H1 (cell line): ENCODE data around the gene NOL8. TPM values are rescaled to one million over a fixed set of nuclear protein-coding genes. Genes with fewer than 3 reads are reported as not detected.

Experiments
- CTCF ChIA-PET: fragments of 300-600 bp; sonication (Branson Sonifier 250); formaldehyde crosslinking; loops from one replicate; lab custom pipeline; 2021; ENCODE audit not compliant: partially characterized antibody; lab: Charles Lee
- POLR2A ChIA-PET: fragments of 300-600 bp; sonication (Branson Sonifier 250); formaldehyde crosslinking; loops from one replicate; lab custom pipeline; 2021; ENCODE audit warnings: inconsistent platforms; ENCODE audit not compliant: partially characterized antibody; lab: Charles Lee
- DNase-seq, 2 experiments: peaks; one replicate each; pipeline versions ENCODE4 v3.0.0 to v3.0.0-alpha.2; 2010 to 2022; ENCODE audit warnings: low spot score in 2 of 2, low read depth in 1 of 2, mixed read lengths in 1 of 2
- FAIRE-seq: peaks from 2 replicates; lab custom pipeline; 2011; peaks lifted over from hg19 to GRCh38; lab: Jason Lieb, UNC
- H2AFZ ChIP-seq: 2 replicates; pipeline ENCODE4 v1.8.1; 2012; ENCODE audit warnings: low read length, inconsistent platforms
- H2AK5ac ChIP-seq: 2 replicates; pipeline ENCODE4 v1.6.1; 2013; ENCODE audit warnings: low read depth, low read length
- H2BK120ac ChIP-seq: replicated peaks from 2 replicates; pipeline ENCODE3; 2013; ENCODE audit warnings: low read depth, low read length, inconsistent platforms
- H2BK12ac ChIP-seq: 2 replicates; pipeline ENCODE4 v1.6.1; 2013; ENCODE audit warnings: low read depth, low read length
- H2BK15ac ChIP-seq: 2 replicates; pipeline ENCODE4 v1.6.1; 2013; ENCODE audit warnings: low read length
- H2BK20ac ChIP-seq: 2 replicates; pipeline ENCODE4 v1.6.1; 2013; ENCODE audit warnings: low read length
- H2BK5ac ChIP-seq: 2 replicates; pipeline ENCODE4 v1.6.1; 2013; ENCODE audit warnings: low read depth, low read length
- H3K14ac ChIP-seq: 2 replicates; pipeline ENCODE4 v1.6.1; 2013; ENCODE audit warnings: inconsistent platforms; ENCODE audit not compliant: insufficient read length
- H3K18ac ChIP-seq: 2 replicates; pipeline ENCODE4 v1.6.1; 2013; ENCODE audit warnings: low read length; ENCODE audit errors: extremely low read depth
- H3K23ac ChIP-seq: 2 replicates; pipeline ENCODE4 v1.6.1; 2013; ENCODE audit warnings: inconsistent platforms; ENCODE audit not compliant: insufficient read length
- H3K23me2 ChIP-seq: 2 replicates; pipeline ENCODE4 v1.6.1; 2013; ENCODE audit warnings: low read depth, low read length
- H3K27ac ChIP-seq: 2 replicates; pipeline ENCODE4 v1.6.1; 2011; ENCODE audit warnings: low read depth, low read length, inconsistent platforms
- H3K27me3 ChIP-seq, 4 experiments: replicated peaks in 1 of 4; 1 replicate in 1 of 4; 2 replicates in 3 of 4; pipeline versions ENCODE4 v1.6.1 to v1.8.1; 2011 to 2013; ENCODE audit warnings: low read length in 3 of 4, mild to moderate bottlenecking in 3 of 4, inconsistent platforms in 2 of 4, mixed read lengths in 2 of 4, moderate library complexity in 1 of 4; ENCODE audit not compliant: control insufficient read depth in 3 of 4, insufficient read depth in 3 of 4; ENCODE audit errors: extremely low read depth in 1 of 4
- H3K36me3 ChIP-seq, 4 experiments: 2 replicates each; pipeline versions ENCODE4 v1.6.1 to v1.8.1; 2011 to 2013; ENCODE audit warnings: mild to moderate bottlenecking in 4 of 4, low read length in 3 of 4, moderate library complexity in 2 of 4, control low read depth in 1 of 4, inconsistent platforms in 1 of 4; ENCODE audit not compliant: insufficient read depth in 4 of 4, control insufficient read depth in 2 of 4
- H3K4ac ChIP-seq: replicated peaks from 2 replicates; pipeline ENCODE3; 2013; ENCODE audit warnings: low read length, low read depth, mixed read lengths, inconsistent platforms; ENCODE audit not compliant: insufficient read length
- H3K4me1 ChIP-seq, 4 experiments: replicated peaks in 1 of 4; 1 replicate in 1 of 4; 2 replicates in 3 of 4; pipeline versions ENCODE4 v1.6.1 to v1.8.1; 2011 to 2013; ENCODE audit warnings: low read length in 3 of 4, inconsistent platforms in 2 of 4, mixed read lengths in 1 of 4; ENCODE audit not compliant: insufficient read depth in 4 of 4, control insufficient read depth in 3 of 4
- H3K4me2 ChIP-seq, 2 experiments: 2 replicates each; pipeline versions ENCODE4 v1.6.1 to v1.8.1; 2011 to 2013; ENCODE audit warnings: low read depth in 2 of 2, low read length in 2 of 2, control low read depth in 1 of 2, inconsistent platforms in 1 of 2, mild to moderate bottlenecking in 1 of 2; ENCODE audit not compliant: insufficient read depth in 1 of 2
- H3K4me3 ChIP-seq, 4 experiments: fragments of 200-600, 300-600 bp in 1 of 4; sonication (generic), shearing (Covaris generic), sonication (Bioruptor Twin) in 1 of 4; 2 replicates each; pipeline versions ENCODE4 v1.5.1 to v1.8.1; 2011 to 2016; ENCODE audit warnings: low read length in 4 of 4, low read depth in 3 of 4, control low read depth in 2 of 4, inconsistent platforms in 2 of 4, mild to moderate bottlenecking in 2 of 4, mixed read lengths in 1 of 4, moderate library complexity in 1 of 4; ENCODE audit not compliant: insufficient read depth in 2 of 4; ENCODE audit errors: extremely low read depth in 1 of 4
- H3K56ac ChIP-seq: replicated peaks from 2 replicates; pipeline ENCODE3; 2013; ENCODE audit warnings: low read depth, mild to moderate bottlenecking, mixed read lengths, low read length, inconsistent platforms; ENCODE audit not compliant: insufficient read length
- H3K79me1 ChIP-seq: 2 replicates; pipeline ENCODE4 v1.6.1; 2013; ENCODE audit warnings: low read depth, low read length, control low read depth
- H3K79me2 ChIP-seq, 2 experiments: 2 replicates each; pipeline versions ENCODE4 v1.6.1 to v1.8.1; 2012 to 2013; ENCODE audit warnings: low read length in 2 of 2, mild to moderate bottlenecking in 2 of 2, inconsistent platforms in 1 of 2; ENCODE audit not compliant: insufficient read depth in 2 of 2, control insufficient read depth in 1 of 2
- H3K9ac ChIP-seq, 4 experiments: replicated peaks in 1 of 4; 1 replicate in 1 of 4; 2 replicates in 3 of 4; pipeline versions ENCODE4 v1.6.1 to v1.8.1; 2011 to 2013; ENCODE audit warnings: low read depth in 3 of 4, low read length in 3 of 4, control low read depth in 2 of 4, mild to moderate bottlenecking in 2 of 4, moderate library complexity in 2 of 4, inconsistent platforms in 1 of 4; ENCODE audit errors: extremely low read depth in 1 of 4
- H3K9me3 ChIP-seq, 2 experiments: 2 replicates each; pipeline versions ENCODE4 v1.6.1 to v1.8.1; 2012 to 2013; ENCODE audit warnings: mild to moderate bottlenecking in 2 of 2, moderate library complexity in 2 of 2, control low read depth in 1 of 2, inconsistent platforms in 1 of 2, low read depth in 1 of 2, low read length in 1 of 2, mixed read lengths in 1 of 2; ENCODE audit not compliant: insufficient read depth in 2 of 2
- H4K20me1 ChIP-seq, 2 experiments: replicated peaks in 1 of 2; 2 replicates each; pipeline versions ENCODE3 to v1.8.1; 2011 to 2013; ENCODE audit warnings: inconsistent platforms in 2 of 2, low read length in 2 of 2, mild to moderate bottlenecking in 1 of 2; ENCODE audit not compliant: insufficient read depth in 2 of 2, control insufficient read depth in 1 of 2
- H4K5ac ChIP-seq: 2 replicates; pipeline ENCODE4 v1.6.1; 2013; ENCODE audit warnings: low read length, low read depth, mixed read lengths, inconsistent platforms; ENCODE audit not compliant: insufficient read length
- H4K8ac ChIP-seq: 2 replicates; pipeline ENCODE4 v1.8.0; 2013; ENCODE audit warnings: mild to moderate bottlenecking, moderate library complexity, low read length, inconsistent platforms; ENCODE audit not compliant: insufficient read depth; ENCODE audit errors: extremely low read depth
- H4K91ac ChIP-seq: replicated peaks from 2 replicates; pipeline ENCODE3; 2013; ENCODE audit warnings: low read length, mixed read lengths, inconsistent platforms; ENCODE audit not compliant: insufficient read length
- ASH2L ChIP-seq: fragments of 200-600, 300-600 bp; sonication (generic); IDR thresholded peaks from one replicate; pipeline ENCODE4 v1.7.1; 2017; ENCODE audit warnings: low read length
- BRCA1 ChIP-seq: IDR thresholded peaks from 2 replicates; pipeline ENCODE4 v1.6.1; 2012; ENCODE audit warnings: low read depth, low read length, improper control_type of control experiment
- CBX8 ChIP-seq: fragments of 300-800, 300-1000 bp; sonication (generic); IDR thresholded peaks from 2 replicates; pipeline ENCODE4 v1.7.1; 2016; ENCODE audit warnings: low read depth, low read length, borderline replicate concordance
- NANOG ChIP-seq: IDR thresholded peaks from 2 replicates; pipeline ENCODE4 v1.6.1; 2011; ENCODE audit warnings: low read length, low read depth, mild to moderate bottlenecking, inconsistent platforms; ENCODE audit not compliant: insufficient read depth, poor library complexity, severe bottlenecking
- RAD21 ChIP-seq, 2 experiments: IDR thresholded peaks in 1 of 2; conservative IDR thresholded peaks in 1 of 2; 2 replicates each; pipeline ENCODE4 v1.6.1; 2011; ENCODE audit warnings: low read depth in 2 of 2, low read length in 2 of 2, improper control_type of control experiment in 1 of 2, inconsistent platforms in 1 of 2, mild to moderate bottlenecking in 1 of 2, moderate library complexity in 1 of 2
- RFX5 ChIP-seq: IDR thresholded peaks from 2 replicates; pipeline ENCODE4 v1.6.1; 2011; ENCODE audit warnings: low read depth, low read length, improper control_type of control experiment, borderline replicate concordance
- SAP30 ChIP-seq: fragments of 300-600 bp; sonication (generic); IDR thresholded peaks from 2 replicates; pipeline ENCODE4 v1.7.1; 2012; ENCODE audit warnings: low read length, moderate library complexity, mild to moderate bottlenecking, inconsistent platforms; ENCODE audit not compliant: insufficient read depth, insufficient replicate concordance
- SIN3A ChIP-seq, 2 experiments: IDR thresholded peaks in 1 of 2; conservative IDR thresholded peaks in 1 of 2; 2 replicates each; pipeline ENCODE4 v1.6.1; 2011 to 2012; ENCODE audit warnings: low read length in 2 of 2, improper control_type of control experiment in 1 of 2, low read depth in 1 of 2, mild to moderate bottlenecking in 1 of 2
- SIX5 ChIP-seq: IDR thresholded peaks from 2 replicates; pipeline ENCODE4 v1.6.1; 2011; ENCODE audit warnings: mild to moderate bottlenecking, low read depth, low read length
- SP1 ChIP-seq: IDR thresholded peaks from 2 replicates; pipeline ENCODE4 v1.6.1; 2011; ENCODE audit warnings: low read depth, low read length
- SP4 ChIP-seq: IDR thresholded peaks from 2 replicates; pipeline ENCODE4 v1.6.1; 2012; ENCODE audit warnings: low read length, inconsistent platforms
- SUZ12 ChIP-seq: fragments of 200-600 bp; sonication (generic); IDR thresholded peaks from 2 replicates; pipeline ENCODE4 v1.6.1; 2012; ENCODE audit warnings: mild to moderate bottlenecking, inconsistent platforms, low read length, moderate library complexity, mixed read lengths
- WGBS, 2 experiments: shearing (Covaris generic) in 1 of 2; methylation state at CpG; one replicate each; pipeline versions ENCODE4 v1.1.6 to v1.1.7; 2013 to 2015; ENCODE audit warnings: low lambda C conversion rate in 2 of 2, mixed read lengths in 2 of 2, inconsistent platforms in 1 of 2, low coverage in 1 of 2, missing lambda C conversion rate in 1 of 2; ENCODE audit not compliant: insufficient replicate concordance in 2 of 2, insufficient coverage in 1 of 2, insufficient read length in 1 of 2; ENCODE audit errors: extremely low coverage in 1 of 2, missing lambda C conversion rate in 1 of 2; 5-methylcytosine and 5-hydroxymethylcytosine counted together
- polyA plus RNA-seq, 7 experiments: library from polyadenylated mRNA; depleted of rRNA in 3 of 7; stranded (reverse) in 5 of 7; unstranded in 2 of 7; fragments of >200 nt in 5 of 7; fragments of 200-250 nt in 2 of 7; gene quantifications; 1 replicate in 5 of 7; 2 replicates in 1 of 7; 4 replicates in 1 of 7; pipeline versions ENCODE4 v1.2.1 to v1.2.3, GENCODE V29; 2011 to 2013; ENCODE audit warnings: missing spikeins in 2 of 7, mixed read lengths in 2 of 7
- total RNA-seq: library from RNA; stranded (reverse); fragmentation: NEBNext Ultra II Directional; extraction: Animal tissue kit (Norgen Biotek cat#: 25700); gene quantifications from 2 replicates; pipeline ENCODE4 v1.2.1, GENCODE V29; 2021

NOL8 gene
- total and polyA plus RNA-seq, 2 of the 8 experiments (the other 6 are each of a cell fraction or from before 2014, with no cell fraction given) = 6.2 to 30.4 TPM

DNA sequence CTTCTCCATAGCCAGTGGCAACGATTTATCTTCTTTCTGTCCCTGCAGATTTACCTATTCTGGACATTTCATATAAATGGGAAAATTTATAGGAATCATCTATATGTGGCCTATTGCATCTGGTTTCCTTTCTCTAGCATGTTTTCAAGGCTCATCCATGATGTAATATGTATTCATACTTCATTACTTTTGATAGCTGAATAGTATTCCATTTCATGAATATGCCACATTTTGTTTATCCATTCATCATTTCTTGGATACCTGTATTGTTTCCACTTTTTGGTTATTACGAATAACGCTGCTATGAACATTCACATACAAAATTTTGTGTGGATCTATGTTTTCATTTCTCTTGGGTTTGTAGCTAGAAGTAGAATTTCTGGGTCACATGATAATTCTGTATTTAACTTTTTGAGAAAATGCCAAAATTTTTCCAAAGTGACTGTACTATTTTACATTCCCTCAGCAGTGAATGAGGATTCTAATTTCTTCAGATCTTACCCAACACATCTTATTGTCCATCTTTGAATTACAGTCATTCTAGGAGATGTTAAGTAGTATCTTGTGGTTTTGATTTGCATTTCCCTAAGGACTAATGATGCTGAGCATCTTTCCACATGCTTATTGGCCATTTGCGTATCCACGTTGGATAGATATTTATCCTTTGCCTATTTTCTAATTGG is 35.3 kb downstream of the NOL8 start:
- Histone ChIP-seq H3K14ac (no peak overlapping the region), H3K4me2 (no peak overlapping the region), H4K20me1 (peaks cover 0 to 2% of the 10 kb centered on the region in 2 experiments), H4K8ac (no peak overlapping the region), H3K4me1 (peaks cover 0 to 3% (median 2%) of the 10 kb centered on the region in 4 experiments; a peak in 3 of 7 replicates), H2AK5ac (no peak overlapping the region), H3K18ac (no peak overlapping the region), H3K23me2 (peaks cover 5% of the 10 kb centered on the region), H2BK5ac (no peak overlapping the region), H3K56ac (no peak overlapping the region), H3K27me3 (no peaks in the 10 kb centered on the region), H2AFZ (no peak overlapping the region), H3K4me3 (no peak overlapping the region), H3K23ac (no peak overlapping the region), H4K91ac (no peak overlapping the region), H2BK12ac (no peak overlapping the region), H3K4ac (no peak overlapping the region), H3K9me3 (no peaks in the 10 kb centered on the region), H3K36me3 (peaks cover 10 to 58% (median 29%) of the 10 kb centered on the region in 4 experiments), H4K5ac (no peak overlapping the region), H3K9ac (no peak overlapping the region), H3K79me1 (peaks cover 3% of the 10 kb centered on the region), H2BK20ac (no peak overlapping the region), H3K27ac (no peak overlapping the region), H3K79me2 (peaks cover 21 to 83% of the 10 kb centered on the region in 2 experiments), H2BK15ac (no peak overlapping the region), H2BK120ac (no peak overlapping the region)
- DNase-seq (no peak), FAIRE-seq (no peak)
- 96% methylated on average over 5 of the region's 5 CpGs; no CpG with 5 or more reads in 1 of the 2 experiments for WGBS, 2 experiments
- CTCF ChIA-PET = no interaction called here
- POLR2A ChIA-PET = interaction anchor here (1.0 to 6.3 kb wide), 11 partner anchors 9 to 370 kb away, joined by 3 to 87 read pairs (median 5); partner anchors contain the start of genes CENPP and NOL8
- no peak for TF ChIP-seq SIN3A (conservative IDR thresholded peaks at IDR 0.05 in 1 of 2, IDR thresholded peaks at IDR 0.05 in 1 of 2; ENCODE audit: low read depth in 1 of 2, low read length in 2 of 2)
- no peak for TF ChIP-seq RAD21 (IDR thresholded peaks at IDR 0.05 in 1 of 2, conservative IDR thresholded peaks at IDR 0.05 in 1 of 2; ENCODE audit: low read depth in 2 of 2, low read length in 2 of 2)
- no peak for TF ChIP-seq SIX5
- no peak for TF ChIP-seq NANOG
- TF ChIP-seq SP4 = no peak
- no peak for TF ChIP-seq SAP30
- TF ChIP-seq SP1 = no peak
- TF ChIP-seq SUZ12 = no peak
- TF ChIP-seq BRCA1 = no peak
- no peak for TF ChIP-seq ASH2L
- TF ChIP-seq RFX5 = no peak
- TF ChIP-seq CBX8 = no peak
